Sigmoid colon (tissue), 4 donors: ENCODE data around the gene KCNJ12.
"Not testable (repeated sequence)": the region's sequence is repeated elsewhere in the genome, so short reads cannot be mapped to it uniquely, and the experiment has no call there.

Experiments used
- CTCF ChIP-seq, 4 experiments: fragments of 450-650 bp in 3 of 4; fragments of 200-600 bp in 1 of 4; IDR thresholded peaks; one replicate each; pipeline ENCODE4 v1.5.1; 2016 to 2019; ENCODE audit warnings: antibody characterized with exemption in 4 of 4, mild to moderate bottlenecking in 3 of 4, moderate library complexity in 2 of 4
- EP300 ChIP-seq, 4 donors: sonication (generic); formaldehyde crosslinking; IDR thresholded peaks; one replicate each; pipeline ENCODE4 v1.6.1; 2017; ENCODE audit warnings: antibody characterized with exemption in 4 of 4
- POLR2A ChIP-seq, 2 donors: fragments of 450-650 bp; IDR thresholded peaks; one replicate each; pipeline ENCODE4 v1.6.1; 2016; ENCODE audit warnings: antibody characterized with exemption in 2 of 2, mild to moderate bottlenecking in 2 of 2, moderate library complexity in 2 of 2
- POLR2AphosphoS5 ChIP-seq, 4 donors: sonication (generic); formaldehyde crosslinking; IDR thresholded peaks; one replicate each; pipeline ENCODE4 v1.6.1; 2017; ENCODE audit warnings: antibody characterized with exemption in 4 of 4

- TF ChIP-seq POLR2AphosphoS5, POLR2A, EP300, CTCF (IDR thresholded peaks at IDR 0.05): not testable (repeated sequence)
Observed at GRCh38 chr17:21436481-21436880, 60.3 kb downstream of the KCNJ12 start.
